Ecto neural progenitor cell (in vitro differentiated cells): ENCODE results near the gene LDLRAD2.

Experiments
- DNase-seq: peaks from one replicate; pipeline ENCODE4 v3.0.0-alpha.2; 2018; ENCODE audit warnings: low spot score

Gene LDLRAD2

GRCh38 chr1:21843996-21844395 is 31.9 kb downstream of the LDLRAD2 start:
- no peak for DNase-seq

- DNase-seq, result no peak
These were observed 33.9 kb downstream of the LDLRAD2 start for GRCh38 chr1:21845646-21846641.

GRCh38 chr1:21847223-21848205 is 35.4 kb downstream of the LDLRAD2 start:
- no peak for DNase-seq

- DNase-seq, result no peak
These were observed 36.6 kb downstream of the LDLRAD2 start for GRCh38 chr1:21848524-21849174.

GRCh38 chr1:21849909-21850576 is 38.0 kb downstream of the LDLRAD2 start:
- no peak for DNase-seq

- no peak for DNase-seq
These were observed 39.6 kb downstream of the LDLRAD2 start for GRCh38 chr1:21851430-21852250.

- no peak for DNase-seq
These were observed 40.4 kb downstream of the LDLRAD2 start for GRCh38 chr1:21852282-21853130.

- DNase-seq, result no peak
These were observed 41.0 kb downstream of the LDLRAD2 start for GRCh38 chr1:21853131-21853427.

- DNase-seq, result no peak
These were observed 42.2 kb downstream of the LDLRAD2 start for GRCh38 chr1:21854090-21854750.

- DNase-seq, result no peak
These were observed 42.7 kb downstream of the LDLRAD2 start for GRCh38 chr1:21854751-21855131.

GRCh38 chr1:21855257-21856096 is 43.4 kb downstream of the LDLRAD2 start:
- DNase-seq, result no peak

GRCh38 chr1:21857142-21857839 is 45.2 kb downstream of the LDLRAD2 start:
- no peak for DNase-seq

GRCh38 chr1:21857840-21858670 is 46.0 kb downstream of the LDLRAD2 start:
- no peak for DNase-seq

- no peak for DNase-seq
These were observed 47.7 kb downstream of the LDLRAD2 start for GRCh38 chr1:21859669-21860179.

GRCh38 chr1:21860971-21861370 is 48.9 kb downstream of the LDLRAD2 start:
- DNase-seq, result no peak

- no peak for DNase-seq
These were observed 49.8 kb downstream of the LDLRAD2 start for GRCh38 chr1:21861602-21862429.
